GM12872 (cell line): ENCODE data around the gene IFI6.

Experiments used
- TF ChIP-seq, protein P1 (sequence below): IDR thresholded peaks from 3 replicates; pipeline ENCODE4 v1.5.1; 2011; ENCODE audit warnings: low read depth, mild to moderate bottlenecking, low read length, moderate library complexity; ENCODE audit not compliant: insufficient read depth

IFI6 gene

DNA sequence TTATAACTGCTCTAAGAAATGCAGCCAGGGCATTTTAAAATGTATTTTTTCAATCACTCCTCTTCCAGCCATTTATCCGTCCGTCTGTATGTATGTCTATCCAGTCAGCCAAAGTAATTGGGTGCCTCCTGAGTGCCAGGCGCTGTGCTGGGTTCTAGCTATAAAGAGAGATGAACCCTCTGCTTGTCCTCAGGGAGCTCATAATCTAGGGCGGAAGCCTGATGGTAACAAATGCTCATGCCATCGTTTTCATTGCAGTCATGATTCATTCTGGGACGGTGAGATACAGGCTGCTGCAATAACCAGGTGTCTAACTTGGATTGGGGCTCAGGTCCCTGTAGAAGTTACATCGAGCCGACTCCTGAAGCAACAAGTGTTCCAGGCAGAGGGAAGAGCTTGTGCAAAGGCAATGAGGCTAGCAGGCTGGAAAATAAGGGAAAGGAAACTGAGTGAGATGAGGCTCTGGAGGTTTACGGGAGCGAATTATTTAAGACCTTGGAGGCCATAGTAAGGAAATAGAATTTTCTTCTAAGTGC lies 11.6 kb downstream of the IFI6 start:
- TF ChIP-seq, protein P1, sequence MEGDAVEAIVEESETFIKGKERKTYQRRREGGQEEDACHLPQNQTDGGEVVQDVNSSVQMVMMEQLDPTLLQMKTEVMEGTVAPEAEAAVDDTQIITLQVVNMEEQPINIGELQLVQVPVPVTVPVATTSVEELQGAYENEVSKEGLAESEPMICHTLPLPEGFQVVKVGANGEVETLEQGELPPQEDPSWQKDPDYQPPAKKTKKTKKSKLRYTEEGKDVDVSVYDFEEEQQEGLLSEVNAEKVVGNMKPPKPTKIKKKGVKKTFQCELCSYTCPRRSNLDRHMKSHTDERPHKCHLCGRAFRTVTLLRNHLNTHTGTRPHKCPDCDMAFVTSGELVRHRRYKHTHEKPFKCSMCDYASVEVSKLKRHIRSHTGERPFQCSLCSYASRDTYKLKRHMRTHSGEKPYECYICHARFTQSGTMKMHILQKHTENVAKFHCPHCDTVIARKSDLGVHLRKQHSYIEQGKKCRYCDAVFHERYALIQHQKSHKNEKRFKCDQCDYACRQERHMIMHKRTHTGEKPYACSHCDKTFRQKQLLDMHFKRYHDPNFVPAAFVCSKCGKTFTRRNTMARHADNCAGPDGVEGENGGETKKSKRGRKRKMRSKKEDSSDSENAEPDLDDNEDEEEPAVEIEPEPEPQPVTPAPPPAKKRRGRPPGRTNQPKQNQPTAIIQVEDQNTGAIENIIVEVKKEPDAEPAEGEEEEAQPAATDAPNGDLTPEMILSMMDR = no peak

DNA sequence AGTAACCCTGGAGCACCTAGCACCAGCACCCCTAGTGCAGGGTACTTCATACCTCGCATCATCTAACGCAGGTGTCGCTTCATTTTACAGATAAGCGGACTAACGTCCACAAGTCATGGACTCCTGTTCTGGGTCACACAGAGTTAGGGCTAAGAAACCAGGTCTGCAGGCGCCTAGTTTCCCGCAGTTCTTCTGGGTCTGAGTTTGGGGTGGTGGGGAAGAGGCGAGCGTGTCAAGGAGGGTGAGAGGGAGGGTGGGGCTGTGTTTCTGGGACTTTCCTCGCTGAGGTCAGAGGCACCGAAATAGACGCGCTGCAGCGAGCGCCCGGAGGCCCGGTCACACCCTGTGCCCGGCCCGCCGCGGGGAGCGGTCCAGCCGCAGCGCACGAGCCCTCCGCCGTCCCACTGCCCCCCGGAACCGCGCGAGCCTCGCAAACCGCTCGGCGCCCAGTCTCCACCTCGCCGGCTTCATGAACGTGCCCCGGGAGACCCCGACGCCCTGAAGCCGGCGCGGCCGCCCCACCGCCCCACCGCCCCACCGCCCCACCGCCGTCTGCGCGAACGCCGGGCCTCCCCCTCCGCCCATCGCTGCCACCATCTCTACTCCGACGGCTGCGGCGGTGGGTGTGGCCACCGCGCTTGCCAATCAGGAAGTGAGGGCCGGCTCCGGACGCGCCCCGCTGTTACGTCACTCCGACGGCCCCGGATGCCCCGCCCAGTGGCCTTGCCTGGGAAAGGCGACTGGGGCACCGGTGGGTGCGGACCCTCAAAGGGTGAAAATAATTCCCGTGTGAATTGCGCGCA lies 12.3 kb downstream of the IFI6 start:
- TF ChIP-seq, protein P1 = no peak

DNA sequence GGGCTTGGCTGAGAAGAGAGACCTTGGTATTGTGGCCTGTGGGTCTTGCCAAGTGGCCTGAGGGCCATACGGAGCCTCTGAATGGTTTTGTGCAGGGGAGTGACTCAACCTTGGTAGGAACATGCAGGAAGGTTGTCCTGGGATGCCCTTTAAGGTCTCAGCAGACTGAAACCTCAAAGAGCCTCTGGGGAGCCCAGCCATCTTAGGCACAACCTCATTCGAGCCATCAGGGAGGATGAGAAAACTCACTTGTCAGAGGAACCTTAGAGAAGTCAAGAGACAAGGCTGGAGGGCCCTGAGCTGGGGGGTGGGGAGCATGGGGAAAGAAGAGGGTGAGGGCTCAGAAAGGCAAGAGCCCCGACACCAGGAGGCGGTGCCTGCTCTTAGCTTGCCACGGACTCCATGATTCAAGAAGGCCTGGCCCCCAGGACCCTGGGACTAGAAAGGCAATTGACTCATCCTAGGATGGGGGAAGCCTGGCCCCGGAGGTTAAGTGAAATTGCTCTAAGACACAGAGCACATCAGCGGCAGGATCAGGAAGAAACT lies 13.0 kb downstream of the IFI6 start:
- TF ChIP-seq, protein P1 = no peak

DNA sequence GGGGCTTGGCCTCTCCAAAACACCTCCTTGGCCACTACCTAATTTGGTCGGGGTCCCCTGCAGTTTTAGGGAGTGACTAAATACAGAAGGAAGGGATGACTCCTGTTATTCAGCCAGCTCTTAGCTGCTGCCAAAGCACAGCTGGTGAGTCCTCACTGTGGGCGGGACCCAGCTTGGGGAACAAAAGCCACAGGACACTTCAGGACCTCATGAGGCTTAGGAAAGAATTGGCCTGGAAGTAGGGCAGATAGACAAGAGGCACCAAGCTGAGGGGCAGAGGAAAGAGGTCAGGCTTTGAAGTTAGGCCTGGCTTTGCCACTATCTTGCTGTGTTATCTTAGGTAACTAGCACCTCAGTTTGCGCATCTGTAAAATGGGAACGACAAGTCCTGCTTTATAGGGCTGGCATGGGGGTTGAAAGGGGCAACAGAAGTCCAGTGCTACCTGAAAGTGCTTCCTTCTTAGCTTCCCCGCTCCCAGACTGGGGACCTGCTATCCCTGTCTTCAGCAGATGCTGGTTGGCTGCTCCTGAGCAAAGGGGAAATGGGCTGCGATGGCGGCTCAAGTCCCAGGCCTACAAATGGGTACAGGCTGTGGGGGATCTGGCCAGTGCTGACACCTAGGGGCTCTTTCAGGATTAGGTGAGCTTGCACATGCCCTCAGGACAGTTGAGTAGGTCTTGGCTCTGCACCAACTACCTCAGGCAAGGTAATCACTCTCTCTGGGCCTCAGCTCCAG lies 15.7 kb downstream of the IFI6 start:
- TF ChIP-seq, protein P1 = peak; percentile 36

DNA sequence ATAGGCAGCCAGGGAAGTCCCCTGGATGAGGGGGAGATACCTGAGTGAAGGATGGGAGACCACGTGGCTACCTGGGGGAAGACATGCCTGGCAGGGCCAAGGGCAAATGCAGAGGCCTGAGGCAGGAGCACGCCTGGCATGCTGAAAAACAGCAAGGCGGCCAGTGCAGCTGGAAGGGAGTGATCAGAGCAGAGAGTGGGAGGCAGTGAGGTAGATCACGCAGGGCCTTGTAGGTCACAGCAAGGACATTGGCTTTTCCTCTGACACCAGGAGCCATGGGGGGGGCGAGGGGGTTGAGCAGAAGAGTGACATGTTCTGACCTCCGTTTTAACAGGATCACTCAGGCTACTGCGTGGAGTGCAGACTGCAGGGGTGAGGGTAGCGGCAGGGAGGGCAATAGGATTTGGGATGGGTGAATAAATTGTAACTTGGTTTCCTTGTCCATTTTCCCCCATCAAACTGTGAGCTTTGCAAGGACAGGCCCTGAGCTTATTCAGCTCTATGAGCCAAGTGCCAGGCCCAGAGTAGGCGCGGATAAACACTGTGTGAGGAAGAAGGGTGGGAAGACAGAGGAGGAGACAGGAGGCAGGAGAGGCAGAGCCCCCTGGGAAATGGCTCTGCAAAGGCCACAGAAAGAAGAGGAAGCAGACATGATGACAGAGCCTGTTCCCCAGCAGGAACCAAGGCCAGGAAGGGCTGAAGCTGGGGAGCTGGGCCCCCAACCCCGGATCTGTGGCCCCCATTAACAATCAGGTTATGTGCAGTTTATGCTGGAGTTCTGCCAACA lies 16.6 kb downstream of the IFI6 start:
- TF ChIP-seq, protein P1 = no peak

DNA sequence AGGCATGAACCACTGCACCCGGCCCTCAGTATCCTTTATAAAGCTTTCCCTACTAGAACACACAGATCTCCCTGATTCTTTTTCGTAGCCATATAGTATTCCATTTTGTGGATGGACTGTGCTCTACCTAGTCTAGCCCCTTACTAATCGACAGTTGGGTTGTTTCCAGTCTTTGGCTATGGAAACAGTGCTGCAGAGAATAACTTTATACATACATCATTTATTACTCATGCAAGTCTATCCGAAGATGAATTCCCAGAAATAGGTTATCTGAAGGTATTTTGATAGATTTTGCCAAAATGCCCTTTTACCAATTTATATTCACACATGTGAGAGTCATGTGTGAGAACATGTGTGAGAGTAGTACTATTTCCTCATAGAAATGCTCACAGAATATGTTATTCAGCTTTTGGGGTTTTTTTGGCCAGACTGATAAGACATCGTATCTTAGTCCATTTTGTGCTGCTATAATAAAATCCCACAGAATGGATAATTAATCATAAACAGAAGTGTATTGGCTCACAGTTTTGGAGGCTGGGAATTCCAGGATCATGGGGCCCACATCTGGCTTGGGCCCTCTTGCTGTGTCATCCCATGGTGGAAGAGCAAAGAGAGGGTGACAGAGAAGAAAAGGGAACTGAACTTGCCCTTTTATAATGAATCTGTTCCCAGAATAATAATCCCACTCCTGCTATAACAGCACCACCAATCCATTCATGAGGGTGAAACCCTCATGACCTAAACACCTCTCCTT lies 19.7 kb downstream of the IFI6 start:
- TF ChIP-seq, protein P1 = no peak
